PC-9 (cell line): ENCODE results near the gene LMCD1.

ENCODE experiments used
- CTCF ChIP-seq: fragments of 200-600 bp; sonication (generic); conservative IDR thresholded peaks from 2 replicates; pipeline ENCODE4 v1.6.1; 2017; ENCODE audit warnings: mixed run types, antibody characterized with exemption, mild to moderate bottlenecking, moderate library complexity
- EZH2 ChIP-seq: fragments of 200-600 bp; sonication (generic); IDR thresholded peaks from 2 replicates; pipeline ENCODE4 v1.8.0; 2017; ENCODE audit warnings: antibody characterized with exemption, low read depth

GRCh38 chr3:8579943-8580342 is 78.3 kb downstream of the LMCD1 start:
- TF ChIP-seq EZH2 (no peak), CTCF (no peak)
